Measurements from ENCODE around the gene ACBD6. TPM values are rescaled to one million over a fixed set of nuclear protein-coding genes. Genes with fewer than 3 reads are reported as not detected.

The ACBD6 gene
- total RNA-seq, 1 donor from 2014 or later = 43.4 TPM

GRCh38 chr1:180539136-180539535, 36.8 kb upstream of the ACBD6 start:
- H4K20me1 ChIP-seq (ENCODE audit: insufficient read depth, low read length) = no peaks in the 10 kb centered on the region
- no peak overlapping the region for H3K27ac ChIP-seq (ENCODE audit: low read depth, low read length)
- TF ChIP-seq CTCF (IDR thresholded peaks at IDR 0.05; ENCODE audit: insufficient read depth, low read depth, low read length) (no peak), EZH2 (IDR thresholded peaks at IDR 0.05; ENCODE audit: insufficient read depth, low read length) (no peak)
- H3K9me3 Mint-ChIP-seq (ENCODE audit: unreplicated experiment) = no peaks in the 10 kb centered on the region
- no peak overlapping the region for H3K4me3 Mint-ChIP-seq (ENCODE audit: unreplicated experiment)
- H3K79me2 ChIP-seq (ENCODE audit: insufficient read depth, low read length) = no peaks in the 10 kb centered on the region
- H3K4me1 Mint-ChIP-seq (ENCODE audit: low read depth, unreplicated experiment) = peaks cover 17% of the 10 kb centered on the region
- FAIRE-seq (no peak), DNase-seq (ENCODE audit: low read depth) (no peak)
- no peak overlapping the region for H3K9ac ChIP-seq (ENCODE audit: low read length)
- peaks cover 6% of the 10 kb centered on the region for H3K27me3 Mint-ChIP-seq (ENCODE audit: low read depth, unreplicated experiment)
- no peak overlapping the region for H3K4me3 ChIP-seq (ENCODE audit: insufficient read depth, low read depth, low read length)
- no peak overlapping the region for H3K4me2 ChIP-seq (ENCODE audit: low read length)
- H2AFZ ChIP-seq (ENCODE audit: low read depth, low read length) = no peak overlapping the region
- H3K36me3 ChIP-seq (ENCODE audit: insufficient read depth, low read length) = no peaks in the 10 kb centered on the region
- no peaks in the 10 kb centered on the region for H3K27me3 ChIP-seq (ENCODE audit: insufficient read depth, low read length)
- no peaks in the 10 kb centered on the region for H3K9me3 ChIP-seq (ENCODE audit: insufficient read depth, low read depth, low read length)
- H3K4me1 ChIP-seq (ENCODE audit: insufficient read depth, low read length) = peaks cover 15% of the 10 kb centered on the region
- H3K27ac Mint-ChIP-seq (ENCODE audit: unreplicated experiment) = no peak overlapping the region
- no peaks in the 10 kb centered on the region for H3K36me3 Mint-ChIP-seq (ENCODE audit: low read depth, unreplicated experiment)

GRCh38 chr1:180536821-180537372, 34.5 kb upstream of the ACBD6 start:
- Mint-ChIP-seq H3K27me3 (ENCODE audit: low read depth, unreplicated experiment) (peaks cover 6% of the 10 kb centered on the region), H3K4me3 (ENCODE audit: unreplicated experiment) (no peak overlapping the region), H3K36me3 (ENCODE audit: low read depth, unreplicated experiment) (no peaks in the 10 kb centered on the region), H3K9me3 (ENCODE audit: unreplicated experiment) (no peaks in the 10 kb centered on the region), H3K27ac (ENCODE audit: unreplicated experiment) (no peak overlapping the region), H3K4me1 (ENCODE audit: low read depth, unreplicated experiment) (peaks cover 3% of the 10 kb centered on the region)
- Histone ChIP-seq H3K4me3 (ENCODE audit: insufficient read depth, low read depth, low read length) (no peak overlapping the region), H3K9ac (ENCODE audit: low read length) (no peak overlapping the region), H3K4me2 (ENCODE audit: low read length) (no peak overlapping the region), H3K79me2 (ENCODE audit: insufficient read depth, low read length) (no peaks in the 10 kb centered on the region), H3K27me3 (ENCODE audit: insufficient read depth, low read length) (no peaks in the 10 kb centered on the region), H3K9me3 (ENCODE audit: insufficient read depth, low read depth, low read length) (no peaks in the 10 kb centered on the region), H3K36me3 (ENCODE audit: insufficient read depth, low read length) (no peaks in the 10 kb centered on the region), H2AFZ (ENCODE audit: low read depth, low read length) (no peak overlapping the region), H3K27ac (ENCODE audit: low read depth, low read length) (no peak overlapping the region), H4K20me1 (ENCODE audit: insufficient read depth, low read length) (no peaks in the 10 kb centered on the region), H3K4me1 (ENCODE audit: insufficient read depth, low read length) (peaks cover 7% of the 10 kb centered on the region)
- no peak for DNase-seq (ENCODE audit: low read depth)
- TF ChIP-seq EZH2 (IDR thresholded peaks at IDR 0.05; ENCODE audit: insufficient read depth, low read length) = no peak
- no peak for TF ChIP-seq CTCF (IDR thresholded peaks at IDR 0.05; ENCODE audit: insufficient read depth, low read depth, low read length)
- no peak for FAIRE-seq

GRCh38 chr1:180535418-180535999, 33.1 kb upstream of the ACBD6 start:
- peaks cover 2% of the 10 kb centered on the region for H3K4me1 ChIP-seq (ENCODE audit: insufficient read depth, low read length)
- no peaks in the 10 kb centered on the region for H3K79me2 ChIP-seq (ENCODE audit: insufficient read depth, low read length)
- no peak overlapping the region for H3K27ac ChIP-seq (ENCODE audit: low read depth, low read length)
- H3K36me3 Mint-ChIP-seq (ENCODE audit: low read depth, unreplicated experiment) = no peaks in the 10 kb centered on the region
- H3K4me3 Mint-ChIP-seq (ENCODE audit: unreplicated experiment) = no peak overlapping the region
- no peaks in the 10 kb centered on the region for H3K9me3 ChIP-seq (ENCODE audit: insufficient read depth, low read depth, low read length)
- peaks cover 2% of the 10 kb centered on the region for H3K4me1 Mint-ChIP-seq (ENCODE audit: low read depth, unreplicated experiment)
- no peak for TF ChIP-seq CTCF (IDR thresholded peaks at IDR 0.05; ENCODE audit: insufficient read depth, low read depth, low read length)
- TF ChIP-seq EZH2 (IDR thresholded peaks at IDR 0.05; ENCODE audit: insufficient read depth, low read length) = no peak
- no peak overlapping the region for H3K4me2 ChIP-seq (ENCODE audit: low read length)
- H4K20me1 ChIP-seq (ENCODE audit: insufficient read depth, low read length) = no peaks in the 10 kb centered on the region
- FAIRE-seq (no peak), DNase-seq (ENCODE audit: low read depth) (no peak)
- no peak overlapping the region for H3K9ac ChIP-seq (ENCODE audit: low read length)
- H3K27me3 ChIP-seq (ENCODE audit: insufficient read depth, low read length) = no peaks in the 10 kb centered on the region
- H3K9me3 Mint-ChIP-seq (ENCODE audit: unreplicated experiment) = no peaks in the 10 kb centered on the region
- no peak overlapping the region for H2AFZ ChIP-seq (ENCODE audit: low read depth, low read length)
- no peak overlapping the region for H3K4me3 ChIP-seq (ENCODE audit: insufficient read depth, low read depth, low read length)
- H3K36me3 ChIP-seq (ENCODE audit: insufficient read depth, low read length) = no peaks in the 10 kb centered on the region
- H3K27me3 Mint-ChIP-seq (ENCODE audit: low read depth, unreplicated experiment) = peaks cover 6% of the 10 kb centered on the region
- no peak overlapping the region for H3K27ac Mint-ChIP-seq (ENCODE audit: unreplicated experiment)

Measured in astrocyte (in vitro differentiated cells and primary cell).